GM12801 (cell line): ENCODE results near the gene FBN1.

Experiments
- CTCF ChIP-seq: IDR thresholded peaks from one replicate; pipeline ENCODE4 v1.5.1; 2011; ENCODE audit warnings: control low read depth; ENCODE audit not compliant: insufficient read length; ENCODE audit errors: extremely low read depth

FBN1 gene

GRCh38 chr15:48592933-48593332 is 52.6 kb downstream of the FBN1 start:
- no peak for TF ChIP-seq CTCF

GRCh38 chr15:48592221-48592731 is 53.2 kb downstream of the FBN1 start:
- no peak for TF ChIP-seq CTCF

GRCh38 chr15:48590723-48591122 is 54.8 kb downstream of the FBN1 start:
- TF ChIP-seq CTCF: no peak

- TF ChIP-seq CTCF: no peak
Measured at GRCh38 chr15:48584812-48585563, 60.5 kb downstream of the FBN1 start.

GRCh38 chr15:48584090-48584811 is 61.3 kb downstream of the FBN1 start:
- no peak for TF ChIP-seq CTCF

GRCh38 chr15:48582452-48583247 is 62.9 kb downstream of the FBN1 start:
- TF ChIP-seq CTCF: no peak

GRCh38 chr15:48581219-48581618 is 64.3 kb downstream of the FBN1 start:
- no peak for TF ChIP-seq CTCF
